Measurements from ENCODE around the gene DYRK2.

DYRK2 gene

DNA sequence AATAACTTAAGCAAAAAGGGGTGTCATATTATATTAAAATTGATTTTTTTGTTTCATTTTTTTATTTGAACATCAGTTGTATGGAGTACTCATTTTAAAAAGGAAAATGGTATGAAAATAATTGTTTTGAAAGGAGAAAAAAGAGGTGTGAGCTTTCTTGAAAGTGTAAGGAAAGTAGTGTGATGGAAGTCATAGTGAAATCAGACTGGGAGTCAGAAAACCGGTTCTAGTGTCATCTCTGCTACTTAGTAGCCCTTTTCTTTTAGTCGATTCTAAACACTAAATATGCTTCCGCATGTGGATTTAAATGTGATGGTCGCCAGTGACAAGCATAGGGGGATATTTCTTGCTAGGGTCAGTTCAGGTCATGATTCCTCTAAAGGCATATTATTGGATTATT is 1.8 kb upstream of the DYRK2 start:
- no peak for DNase-seq (ENCODE audit: low spot score)

DNA sequence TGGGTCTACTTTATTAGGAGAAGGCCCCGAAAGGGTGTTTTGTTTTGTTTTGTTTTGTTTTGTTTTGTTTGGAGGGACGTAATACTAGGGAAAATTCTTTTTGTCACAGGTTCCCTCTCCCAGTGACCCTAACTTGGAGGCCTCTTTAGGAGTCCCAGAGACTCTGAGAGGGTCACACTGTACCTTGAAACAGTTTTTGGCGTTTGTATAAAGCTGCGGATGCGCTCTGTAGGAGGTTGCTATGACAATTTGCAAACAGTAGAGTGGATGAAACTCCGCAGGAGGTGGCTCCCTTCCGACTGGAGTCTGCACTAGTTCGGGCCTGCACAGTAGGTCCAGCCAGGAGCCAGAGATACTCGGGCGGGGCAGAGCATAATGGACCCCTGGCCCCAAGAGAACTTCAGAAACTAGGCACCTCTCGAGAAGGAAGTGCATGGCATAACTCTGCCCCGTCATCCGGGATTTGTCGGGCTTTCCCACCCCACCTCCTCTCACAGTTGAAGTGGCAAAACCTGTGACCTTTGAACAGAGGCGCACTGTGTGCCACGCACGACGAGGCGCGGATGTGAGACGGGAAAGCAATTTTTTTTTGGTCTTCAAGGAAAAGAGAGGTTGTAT is 1.3 kb upstream of the DYRK2 start:
- no peak for DNase-seq (ENCODE audit: low spot score)

DNA sequence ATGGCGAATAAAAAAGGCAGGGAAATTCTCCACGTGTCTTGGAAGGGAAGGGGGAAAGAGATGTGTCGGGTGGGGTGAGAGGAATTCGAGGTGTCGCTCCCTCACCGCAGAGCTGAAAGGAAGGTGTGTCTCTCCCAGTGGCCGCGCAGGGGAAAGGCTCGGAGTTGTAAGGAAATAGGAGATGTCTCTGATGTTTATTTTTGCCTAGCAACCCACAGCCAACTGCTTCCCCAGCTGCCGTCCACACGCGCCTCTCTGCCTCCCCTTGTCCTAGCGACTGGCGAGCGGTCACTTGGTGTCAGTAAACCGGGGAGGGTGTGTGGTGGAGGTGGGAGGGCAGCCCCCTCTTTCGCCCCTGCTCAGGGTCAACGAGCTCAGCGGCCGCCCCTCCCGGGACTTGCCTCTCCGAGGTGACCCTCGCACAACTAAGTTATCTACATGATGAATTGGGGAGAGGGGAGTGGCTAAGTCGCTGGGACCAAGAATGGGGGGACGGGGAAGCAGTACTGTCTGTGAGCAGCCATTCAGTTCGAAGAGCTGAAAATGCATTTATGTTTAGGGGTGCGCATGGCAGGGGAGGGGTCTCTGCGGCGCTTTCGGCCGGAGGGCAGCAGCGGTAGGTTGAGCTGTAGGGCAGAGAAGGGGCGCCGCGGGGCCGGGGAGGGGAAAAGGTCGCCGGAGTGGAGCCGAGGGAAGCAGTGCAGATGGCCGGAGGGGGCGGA is 585 bp upstream of the DYRK2 start:
- DNase-seq (ENCODE audit: low spot score) = peak; percentile 41

DNA sequence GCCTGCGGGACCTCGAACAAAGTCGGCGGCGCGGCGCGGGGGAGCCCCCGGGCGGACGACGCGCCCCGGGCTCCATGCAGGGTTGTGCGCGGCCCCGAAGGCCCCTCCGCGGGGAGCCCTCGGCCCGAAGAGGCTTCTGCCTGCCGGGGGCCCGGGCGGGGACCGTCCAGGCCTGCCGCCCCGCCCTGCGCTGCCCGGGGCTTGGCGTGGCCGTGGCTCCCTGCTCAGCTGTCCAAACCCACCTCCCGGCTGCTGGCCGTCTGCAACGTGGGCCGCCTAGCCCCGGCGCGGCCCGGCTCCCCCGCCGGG is 670 bp downstream of the DYRK2 start:
- no peak for DNase-seq (ENCODE audit: low spot score)

DNA sequence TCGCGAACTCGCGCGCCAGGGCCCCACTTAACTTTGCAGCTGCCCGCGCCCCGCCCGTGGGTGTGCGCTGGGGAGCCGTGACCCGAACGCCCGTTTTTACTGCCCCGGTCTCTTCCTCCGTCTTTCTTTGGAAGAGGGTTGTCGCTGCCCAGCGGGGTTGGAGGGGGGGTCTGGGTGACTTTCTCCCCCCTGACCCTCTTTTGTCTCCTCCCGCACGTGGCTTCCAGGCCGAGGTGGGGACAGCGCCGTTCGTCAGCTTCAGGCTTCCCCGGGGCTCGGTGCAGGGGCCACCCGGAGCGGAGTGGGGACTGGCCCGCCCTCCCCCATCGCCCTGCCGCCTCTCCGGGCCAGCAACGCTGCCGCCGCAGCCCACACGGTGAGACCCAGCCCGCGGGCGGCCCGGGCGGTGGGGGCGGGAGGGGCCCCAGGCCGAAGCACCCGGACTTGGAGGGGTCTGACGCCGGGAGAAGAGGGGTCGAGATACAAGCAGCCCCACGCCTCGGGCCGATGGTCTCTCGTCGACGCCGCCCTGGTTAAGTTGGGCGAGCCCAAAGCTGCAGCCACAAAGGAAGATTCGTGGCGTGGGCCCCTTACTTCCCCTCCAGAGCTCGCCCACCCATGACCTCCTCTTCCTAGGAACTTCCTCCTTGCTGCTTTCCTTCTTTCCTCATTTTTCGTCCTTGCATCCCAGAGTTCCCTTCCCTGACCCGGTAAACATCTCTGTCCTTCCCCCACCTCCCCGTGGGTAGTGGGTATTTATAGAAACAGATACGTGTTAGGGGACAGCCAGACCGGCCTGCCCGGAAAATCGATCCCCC is 1.2 kb downstream of the DYRK2 start:
- peak; percentile 19 for DNase-seq (ENCODE audit: low spot score)

DNA sequence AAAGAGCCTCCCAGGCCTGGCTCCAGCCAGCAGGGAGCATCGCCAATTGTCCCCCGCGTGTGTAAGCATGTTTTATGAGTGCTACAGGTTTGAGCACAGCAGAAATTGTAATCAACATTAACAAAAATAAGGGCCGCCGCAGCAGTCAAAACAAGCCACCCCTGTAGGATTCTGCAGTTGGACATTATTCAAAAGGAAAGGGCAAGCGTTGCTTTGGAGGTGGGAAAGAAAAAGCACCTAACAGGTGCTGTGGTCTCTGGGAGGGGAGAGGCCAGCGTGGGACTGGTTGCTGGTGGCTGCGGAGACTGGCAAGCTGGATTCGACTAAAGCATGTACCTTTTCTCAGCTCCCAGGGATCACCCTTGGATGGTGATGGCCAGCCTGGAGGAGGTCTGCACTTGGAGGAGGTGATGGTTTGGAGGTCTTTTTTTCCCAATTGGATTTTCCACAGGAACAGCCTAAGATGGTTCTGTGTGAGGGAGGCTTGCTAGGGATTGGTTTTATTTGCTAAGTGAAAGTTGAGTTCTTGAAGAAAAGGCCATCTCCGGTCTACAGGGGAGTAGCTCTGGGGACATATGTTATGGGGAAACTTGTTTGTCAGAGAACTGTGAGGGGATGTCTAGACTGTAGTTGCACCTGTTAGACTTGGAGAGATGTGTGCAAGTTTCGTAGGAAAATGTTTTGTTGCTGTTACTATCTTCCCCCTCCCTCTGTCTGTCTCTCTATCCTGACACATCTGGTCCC is 2.0 kb downstream of the DYRK2 start:
- DNase-seq (ENCODE audit: low spot score) = peak; percentile 16

DNA sequence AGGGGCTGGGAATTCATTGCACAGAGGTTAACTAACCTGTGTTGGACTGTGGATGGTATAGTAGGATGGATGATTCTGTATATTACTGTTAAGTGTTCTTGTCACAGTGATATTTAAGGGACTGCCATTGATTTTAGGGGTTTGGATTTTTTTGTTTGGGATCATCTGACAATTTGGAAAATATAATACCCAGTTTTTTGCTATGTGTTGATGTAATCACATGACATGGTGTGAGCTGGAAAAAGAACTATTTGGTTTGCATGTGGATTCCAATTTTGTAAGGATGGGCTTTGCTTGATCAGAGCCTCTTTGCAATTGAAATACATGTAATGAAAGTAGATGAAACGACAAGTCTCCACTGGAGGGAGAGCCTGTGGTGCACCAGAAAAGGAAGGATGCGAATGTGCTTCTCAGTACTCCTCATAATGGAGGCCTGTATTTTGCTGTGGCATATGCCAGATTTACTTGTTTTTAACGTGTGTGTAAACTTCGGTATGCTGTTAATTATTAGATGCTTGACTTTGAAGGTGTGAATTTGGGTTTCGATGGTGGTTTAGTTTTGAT is 2.7 kb downstream of the DYRK2 start:
- DNase-seq (ENCODE audit: low spot score) = peak; percentile 59

DNA sequence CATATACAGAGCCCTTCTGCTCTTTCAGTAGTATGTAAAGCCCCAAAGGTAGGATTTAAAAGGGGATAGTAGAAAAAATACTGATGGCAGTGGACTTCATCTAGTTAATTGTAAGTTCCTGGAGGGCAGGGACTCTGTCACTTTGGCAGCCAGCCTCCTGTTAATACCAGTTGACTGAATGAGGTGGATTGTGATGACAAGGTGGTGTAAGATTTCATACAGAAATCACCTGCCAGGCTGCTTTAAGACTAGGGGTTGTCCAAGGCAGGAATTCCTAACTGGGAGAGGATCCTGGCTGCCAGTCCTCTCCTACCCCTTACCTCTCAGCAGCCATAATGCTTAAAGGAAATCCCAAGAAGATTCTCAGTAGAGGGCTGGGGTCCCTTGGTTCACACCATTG is 7.3 kb downstream of the DYRK2 start:
- DNase-seq (ENCODE audit: low spot score) = no peak

DNA sequence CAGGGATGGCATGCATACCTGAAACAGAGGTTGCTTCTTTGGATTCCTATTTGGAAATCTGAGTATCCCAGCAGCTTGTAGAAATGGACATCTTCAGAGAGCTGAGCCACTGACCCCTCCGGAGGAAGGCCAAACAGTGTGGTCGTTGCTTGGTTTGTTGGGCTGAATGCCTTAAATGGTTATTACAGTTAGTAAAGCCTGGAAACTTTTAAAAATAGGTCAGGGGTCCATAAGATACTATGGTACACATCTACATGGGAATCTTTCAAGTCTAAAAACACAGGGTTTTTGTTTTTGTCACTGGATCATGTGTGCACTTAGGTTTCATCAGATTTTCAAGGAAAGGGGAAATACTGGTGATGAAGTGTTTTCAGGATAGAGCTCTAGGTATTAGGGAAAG is 7.7 kb downstream of the DYRK2 start:
- no peak for DNase-seq (ENCODE audit: low spot score)

DNA sequence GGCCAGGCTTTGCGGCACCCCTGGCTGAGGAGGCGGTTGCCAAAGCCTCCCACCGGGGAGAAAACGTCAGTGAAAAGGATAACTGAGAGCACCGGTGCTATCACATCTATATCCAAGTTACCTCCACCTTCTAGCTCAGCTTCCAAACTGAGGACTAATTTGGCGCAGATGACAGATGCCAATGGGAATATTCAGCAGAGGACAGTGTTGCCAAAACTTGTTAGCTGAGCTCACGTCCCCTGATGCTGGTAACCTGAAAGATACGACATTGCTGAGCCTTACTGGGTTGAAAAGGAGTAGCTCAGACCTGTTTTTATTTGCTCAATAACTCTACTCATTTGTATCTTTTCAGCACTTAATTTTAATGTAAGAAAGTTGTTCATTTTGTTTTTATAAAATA is 9.9 kb downstream of the DYRK2 start:
- DNase-seq (ENCODE audit: low spot score) = no peak

DNA sequence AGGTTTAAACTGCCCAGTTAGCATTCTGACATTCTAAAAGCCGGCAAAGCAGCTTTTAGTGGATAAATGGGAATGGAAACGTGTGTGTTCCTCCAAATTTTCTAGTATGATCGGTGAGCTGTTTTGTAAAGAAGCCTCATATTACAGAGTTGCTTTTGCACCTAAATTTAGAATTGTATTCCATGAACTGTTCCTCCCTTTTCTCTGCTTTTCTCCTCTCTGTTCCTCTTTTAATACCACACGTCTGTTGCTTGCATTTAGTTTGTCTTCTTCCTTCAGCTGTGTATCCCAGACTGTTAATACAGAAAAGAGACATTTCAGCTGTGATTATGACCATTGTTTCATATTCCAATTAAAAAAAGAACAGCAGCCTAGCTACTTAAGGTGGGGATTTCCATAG is 10.7 kb downstream of the DYRK2 start:
- DNase-seq (ENCODE audit: low spot score) = no peak

DNA sequence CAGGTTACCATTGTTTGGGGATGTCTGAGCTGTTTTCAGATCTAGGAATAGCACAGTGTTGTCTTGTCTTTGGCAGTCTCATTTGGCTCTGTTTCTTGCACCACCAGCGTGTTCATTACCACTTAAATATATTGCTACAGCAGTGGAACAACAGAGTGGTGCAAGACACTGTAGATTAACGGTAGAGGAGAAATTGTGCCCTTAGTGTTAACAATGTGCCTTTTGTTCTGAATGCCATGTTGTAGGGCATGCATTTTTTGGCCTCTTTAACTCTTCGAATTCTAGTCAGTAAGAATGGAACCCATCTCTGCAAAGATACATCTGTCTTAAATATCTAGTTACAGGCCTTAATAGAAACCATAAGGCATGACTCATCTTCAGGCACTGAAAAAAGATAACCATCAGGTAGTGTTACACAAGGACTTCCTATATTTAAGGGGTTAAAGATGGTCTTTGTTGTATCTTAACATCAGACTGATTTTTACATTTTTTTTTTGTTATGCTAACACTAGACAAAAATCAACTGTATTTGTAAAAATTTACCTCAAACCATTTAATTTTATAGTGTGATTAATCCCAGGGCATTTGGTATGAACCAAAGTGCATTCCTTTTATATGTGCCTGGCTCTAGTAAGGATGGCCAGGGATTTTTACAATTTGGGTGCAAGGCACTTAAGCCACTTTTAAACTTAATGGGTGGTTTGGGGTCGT is 12.9 kb downstream of the DYRK2 start:
- no peak for DNase-seq (ENCODE audit: low spot score)

DNA sequence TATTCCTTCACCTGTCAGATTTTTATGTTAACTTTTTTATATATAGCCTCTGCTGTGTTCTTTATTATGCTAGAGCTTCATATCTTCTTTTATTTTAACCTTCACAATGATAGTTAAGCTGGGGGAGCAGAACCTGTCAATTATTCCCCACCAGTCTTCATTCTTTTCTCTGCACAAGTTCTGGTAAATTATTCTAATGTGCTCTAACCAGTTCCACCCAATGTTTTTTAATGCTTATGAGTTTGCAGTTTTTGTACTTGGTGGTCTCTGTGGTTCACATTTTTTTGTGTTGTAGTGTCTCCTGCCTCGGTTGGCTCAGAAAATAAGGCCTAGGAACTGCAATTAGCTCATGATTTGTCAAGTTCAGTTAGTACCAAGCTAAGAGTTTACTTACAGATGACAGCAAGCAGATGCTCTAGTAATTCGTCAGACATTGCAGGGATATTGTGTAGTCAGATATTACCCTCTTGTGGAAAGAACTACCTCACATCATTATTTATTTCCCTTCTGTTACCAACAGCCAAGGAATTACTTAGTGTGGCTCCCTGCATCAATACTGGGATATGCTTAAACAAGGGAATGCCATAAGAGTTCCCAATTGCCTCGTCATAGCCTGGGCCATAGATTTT is 14.5 kb downstream of the DYRK2 start:
- DNase-seq (ENCODE audit: low spot score) = no peak

DNA sequence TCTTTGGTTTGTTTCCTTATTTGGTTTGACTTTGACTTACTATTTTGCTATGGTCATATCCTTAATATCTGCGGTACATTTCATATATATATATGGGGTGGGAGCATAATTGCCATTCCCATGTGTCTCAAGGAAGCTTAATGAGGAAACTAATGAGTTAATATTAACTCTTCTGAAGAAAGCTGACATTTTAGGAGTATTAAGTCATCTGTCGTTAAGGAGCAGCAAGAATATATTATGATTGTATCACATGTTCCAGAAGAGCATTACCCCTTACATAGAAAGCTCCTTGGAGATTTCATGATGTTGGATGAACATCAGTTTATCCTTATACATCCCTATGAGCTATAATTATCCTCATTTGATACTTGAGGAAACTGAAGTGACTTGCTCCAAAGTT is 15.6 kb downstream of the DYRK2 start:
- no peak for DNase-seq (ENCODE audit: low spot score)

DNA sequence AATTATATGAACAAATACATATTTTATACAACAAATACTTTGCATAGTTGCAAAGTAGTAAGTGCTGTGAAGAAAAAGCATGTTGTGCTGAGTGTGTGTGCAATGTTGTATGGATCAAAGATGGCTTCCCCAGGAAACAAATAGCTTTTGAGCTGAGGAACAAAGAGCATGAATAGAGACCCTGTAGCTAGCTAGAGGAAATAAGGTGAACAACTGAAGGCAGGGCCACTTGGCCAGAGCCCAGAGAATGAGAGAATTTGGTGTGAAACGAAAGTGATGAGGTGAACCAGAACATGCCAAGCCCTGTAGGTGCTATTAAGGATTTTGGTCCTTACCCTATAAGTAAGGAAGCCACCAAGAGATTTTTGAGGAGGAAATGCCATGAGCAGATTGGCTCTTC is 17.1 kb downstream of the DYRK2 start:
- no peak for DNase-seq (ENCODE audit: low spot score)

DNA sequence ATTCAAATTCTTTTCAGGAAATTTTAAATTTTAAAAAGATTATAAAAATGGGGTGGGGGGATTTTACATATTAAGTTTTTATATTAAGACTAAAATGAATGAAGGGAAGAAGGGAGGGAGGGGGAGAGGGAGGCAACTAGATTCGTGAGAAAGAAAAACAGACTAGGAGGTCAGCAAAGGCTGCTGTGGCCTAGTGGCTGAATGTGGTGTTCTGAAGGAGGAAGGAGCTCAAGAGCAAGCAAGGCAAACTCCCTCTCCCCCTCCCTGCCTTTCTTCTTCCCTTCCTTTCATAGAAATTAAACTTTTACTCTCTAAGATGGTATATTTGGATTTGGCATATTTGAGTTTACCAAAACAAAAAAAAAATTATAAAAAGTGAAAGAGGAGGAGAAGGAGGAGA is 18.1 kb downstream of the DYRK2 start:
- no peak for DNase-seq (ENCODE audit: low spot score)

DNA sequence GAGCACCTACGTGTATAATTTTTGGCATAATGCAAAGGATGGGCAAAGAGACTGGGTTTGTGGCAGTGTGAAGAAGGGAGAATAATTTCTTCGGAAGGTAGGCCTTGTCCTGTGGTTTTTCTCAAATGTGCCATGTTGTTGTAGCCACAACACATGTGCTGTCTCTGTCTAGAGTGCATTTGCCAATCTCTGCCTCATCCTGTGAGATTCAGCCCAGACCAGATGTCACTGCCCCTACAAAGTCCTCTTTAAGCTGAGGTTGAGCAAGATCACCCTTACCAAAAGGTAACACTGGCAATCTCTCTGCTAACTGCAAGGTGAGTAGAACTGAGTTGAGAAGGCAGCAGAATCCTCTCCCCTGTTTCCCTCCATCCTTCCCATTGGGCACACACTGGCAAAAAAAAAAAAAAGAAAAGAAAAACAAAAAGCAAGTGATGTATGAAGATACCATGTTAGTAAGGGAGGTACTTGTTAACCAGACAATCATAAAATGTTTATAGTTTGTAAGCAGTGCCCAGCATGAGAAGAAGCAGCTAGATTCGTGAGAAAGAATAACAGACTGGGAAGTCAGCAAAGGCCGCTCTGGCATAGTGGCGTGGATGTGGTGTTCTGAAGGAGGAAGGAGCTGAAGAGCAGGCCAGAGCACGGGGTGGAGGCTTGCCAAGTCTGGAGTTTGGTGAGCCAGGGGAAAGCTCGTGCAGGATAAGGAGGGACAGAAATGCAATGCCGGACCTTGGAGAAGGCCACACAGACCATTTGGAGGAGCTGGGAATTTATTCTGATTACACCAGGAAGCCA is 18.9 kb downstream of the DYRK2 start:
- no peak for DNase-seq (ENCODE audit: low spot score)

DNA sequence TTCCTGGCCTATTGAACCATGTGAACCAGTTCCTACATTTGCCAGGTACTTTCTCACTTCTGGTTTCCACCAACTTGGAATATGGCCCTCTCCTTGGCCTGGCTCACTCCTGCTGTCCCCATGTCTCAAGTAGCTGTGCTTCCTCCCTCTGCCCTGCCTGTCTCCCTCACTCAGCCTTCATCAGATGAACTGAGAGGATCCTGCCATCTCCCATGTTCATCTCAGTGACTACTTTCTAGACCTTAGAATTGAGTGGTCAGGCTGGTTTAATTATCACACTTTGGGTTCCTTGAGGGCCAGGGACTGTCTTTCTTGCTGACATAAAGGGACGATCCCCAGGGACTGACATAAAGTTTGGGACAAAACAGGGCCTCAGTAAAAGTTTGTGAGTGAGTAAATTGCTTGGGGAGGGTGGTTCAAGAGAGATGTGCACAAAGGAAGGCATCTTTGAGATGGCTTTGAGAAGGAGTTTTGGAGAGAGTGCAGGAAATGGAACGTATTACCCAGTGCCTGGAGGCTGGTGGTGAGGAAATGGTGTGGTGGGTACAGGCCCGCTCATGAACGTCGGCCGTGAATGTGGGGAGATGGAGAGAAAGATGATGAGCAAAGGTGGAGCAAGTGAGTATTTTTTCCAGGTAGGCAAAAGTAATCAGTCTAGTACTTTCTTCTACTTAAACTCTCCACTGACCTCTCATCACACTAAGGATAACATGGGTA is 20.8 kb downstream of the DYRK2 start:
- no peak for DNase-seq (ENCODE audit: low spot score)

DNA sequence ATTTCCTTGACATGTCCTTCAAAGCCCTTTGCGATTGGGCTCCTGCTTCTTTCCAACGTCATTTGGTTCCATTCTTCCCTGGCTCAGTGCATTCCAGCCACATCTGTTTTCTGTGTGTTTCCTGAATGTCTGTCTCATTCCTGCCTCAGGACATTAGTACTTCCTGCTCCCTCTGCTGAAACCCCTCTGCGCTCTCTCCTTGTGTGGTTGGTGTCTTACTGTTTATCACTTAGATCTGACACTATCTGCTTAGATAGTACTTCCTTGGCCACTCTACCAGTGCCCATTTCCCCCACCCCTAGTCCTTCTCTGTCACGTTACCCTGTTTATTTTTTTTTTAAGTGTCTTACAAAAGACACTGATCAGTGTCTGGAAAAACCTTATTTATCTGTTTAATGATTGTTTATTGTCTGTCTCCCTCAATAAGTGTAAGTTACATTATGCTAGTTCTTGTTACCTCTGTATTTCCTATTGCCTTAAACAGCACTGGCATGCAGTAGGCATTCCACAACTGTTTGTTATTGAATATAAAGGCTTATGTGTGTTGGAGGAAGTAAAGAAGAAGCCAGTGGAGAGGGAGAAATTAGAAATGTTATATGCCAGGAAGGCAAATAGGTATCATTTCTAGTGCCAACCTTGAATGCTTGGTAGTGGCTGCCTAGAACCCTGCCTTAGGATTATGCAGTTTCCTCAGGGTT is 21.5 kb downstream of the DYRK2 start:
- no peak for DNase-seq (ENCODE audit: low spot score)
